Activated effector memory CD4-positive, alpha-beta T cell treated with anti-CD3 and anti-CD28 coated beads, Interleukin-2, amount 50 U/mL, for 16 hours (primary cell): ENCODE data around the gene NBEA.
"Not testable (repeated sequence)": the region's sequence is repeated elsewhere in the genome, so short reads cannot be mapped to it uniquely, and the experiment has no call there.

Source experiments
- DNase-seq: peaks from one replicate; pipeline ENCODE4 v3.0.0-alpha.2; 2020

NBEA gene

DNA sequence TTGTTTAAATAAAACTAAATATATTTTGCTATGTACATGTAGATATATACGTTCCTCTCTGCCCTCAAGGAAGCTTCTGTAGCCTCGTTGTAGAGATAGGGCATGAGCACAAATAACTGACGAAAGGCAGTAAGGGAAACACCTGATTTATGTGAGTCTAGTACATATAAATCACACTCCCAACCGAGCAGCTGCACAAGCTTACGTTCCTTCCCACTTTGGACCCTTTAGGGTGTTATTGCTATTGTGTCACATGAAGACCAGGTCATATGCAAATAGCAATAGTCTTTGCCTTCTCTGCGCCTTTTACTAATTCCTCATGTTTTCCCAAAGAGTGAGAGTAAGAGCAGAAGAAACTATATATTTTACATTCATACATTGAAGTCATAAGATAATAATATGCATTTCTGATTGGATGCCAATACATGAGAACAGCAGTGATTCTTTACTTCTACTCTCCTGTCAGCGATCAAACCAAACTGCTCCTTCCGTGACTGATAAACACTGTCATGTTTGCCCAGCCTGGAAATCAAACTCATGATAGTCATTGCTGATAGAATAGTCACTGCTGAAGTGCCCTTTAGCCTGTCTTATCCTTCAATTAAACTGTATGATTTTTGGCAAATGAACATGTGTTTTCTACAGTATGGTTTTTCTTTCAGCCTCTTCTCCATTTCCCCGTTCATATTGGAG is 661.7 kb downstream of the NBEA start:
- DNase-seq = no peak

DNA sequence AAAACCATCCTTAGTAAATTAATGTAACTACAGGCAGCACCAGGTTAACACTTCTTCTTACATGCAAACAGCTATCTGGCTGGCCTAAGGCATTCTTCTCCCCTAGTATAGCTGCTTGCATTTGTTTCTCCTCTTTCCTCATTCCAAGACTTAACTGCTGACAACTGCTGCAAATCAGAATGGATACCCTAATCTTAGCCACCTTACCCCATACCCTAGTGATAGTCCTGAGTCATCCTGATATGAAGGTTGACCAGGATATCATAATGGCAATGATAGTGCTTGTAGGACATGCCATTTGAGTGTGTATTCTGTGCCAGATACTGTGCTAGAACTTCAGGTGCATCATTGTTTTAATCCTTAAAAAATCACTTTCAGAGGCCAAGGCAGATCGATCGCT is 672.6 kb downstream of the NBEA start:
- no peak for DNase-seq

DNA sequence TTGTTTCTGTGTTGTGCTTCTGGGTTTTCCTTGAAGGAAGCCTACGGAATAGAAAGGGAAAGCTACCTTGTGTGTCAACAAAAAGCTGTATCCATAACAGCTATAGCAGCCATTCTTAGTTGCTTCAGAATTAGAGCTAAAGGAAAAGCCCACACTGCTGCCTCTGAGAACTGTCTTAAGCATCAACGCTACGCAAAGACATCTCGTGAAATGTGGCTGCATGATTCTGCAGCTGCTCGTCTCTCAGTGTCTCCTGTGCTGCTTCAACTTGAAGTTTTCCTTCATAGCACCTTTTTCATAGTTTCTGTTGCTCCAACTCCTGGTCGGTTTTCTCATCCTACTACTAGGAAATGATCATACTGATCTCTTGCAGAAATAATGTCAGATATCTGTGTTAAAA is 675.4 kb downstream of the NBEA start:
- DNase-seq = no peak

DNA sequence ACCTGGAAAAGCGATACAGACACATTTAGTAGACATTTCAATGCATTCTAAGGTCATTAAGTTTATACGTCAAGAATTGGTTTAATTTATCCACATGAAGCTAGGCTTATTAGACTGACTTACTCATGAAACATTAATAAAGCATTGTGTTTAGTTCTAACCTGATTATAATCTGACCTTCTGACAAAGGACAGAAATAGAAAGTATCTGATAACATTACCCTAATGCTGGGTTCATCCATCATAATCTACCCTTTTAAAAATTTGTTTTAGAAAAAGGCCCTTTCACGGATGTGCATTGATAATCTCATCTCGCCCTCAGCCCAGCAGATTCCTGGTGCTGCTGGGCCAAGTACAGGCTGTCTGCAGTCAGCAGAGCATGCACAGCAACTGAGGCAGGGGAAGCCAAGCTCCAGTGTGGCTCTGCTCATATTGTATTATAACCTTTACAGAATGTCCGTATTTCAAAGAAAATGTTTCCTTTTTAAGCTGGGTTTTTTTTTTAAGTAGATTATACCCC is 676.6 kb downstream of the NBEA start:
- no peak for DNase-seq

DNA sequence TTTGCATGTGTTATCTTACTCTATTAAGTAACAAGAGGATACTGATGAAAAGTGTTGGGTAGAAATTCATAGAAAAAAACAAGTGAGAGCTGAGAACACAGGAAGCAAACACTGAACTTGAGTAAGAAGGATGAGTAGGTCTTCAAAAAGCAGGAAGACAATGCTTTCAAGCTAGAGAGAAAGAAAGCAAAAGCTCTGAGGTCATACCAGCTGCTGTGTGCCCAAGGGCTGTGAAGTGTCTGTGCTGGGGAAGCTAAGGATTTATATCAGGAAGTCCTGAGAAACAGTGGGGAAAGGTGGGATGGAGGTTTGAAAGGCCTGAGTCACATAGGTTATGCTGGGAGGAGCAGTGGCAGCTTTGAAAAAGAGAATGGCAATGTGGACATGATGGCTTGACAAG is 679.9 kb downstream of the NBEA start:
- no peak for DNase-seq

DNA sequence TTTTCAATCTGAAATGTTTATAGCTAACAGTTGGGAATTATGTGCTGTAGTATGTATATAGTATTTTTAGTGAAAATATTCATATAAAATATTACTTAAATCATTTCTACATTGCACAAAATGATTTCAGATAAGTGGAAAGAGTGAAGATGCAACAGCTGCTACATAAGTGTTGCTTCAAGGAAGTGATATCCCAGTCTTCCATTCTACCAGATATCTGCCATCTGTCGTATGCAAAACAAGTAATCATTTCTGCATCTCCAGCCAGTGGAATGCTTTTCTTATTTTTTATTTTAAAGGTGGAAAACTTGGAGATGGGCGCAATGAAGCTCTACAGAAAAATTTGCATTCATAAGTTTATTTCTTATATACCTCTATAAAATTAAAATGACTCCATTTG is 687.0 kb downstream of the NBEA start:
- no peak for DNase-seq

DNA sequence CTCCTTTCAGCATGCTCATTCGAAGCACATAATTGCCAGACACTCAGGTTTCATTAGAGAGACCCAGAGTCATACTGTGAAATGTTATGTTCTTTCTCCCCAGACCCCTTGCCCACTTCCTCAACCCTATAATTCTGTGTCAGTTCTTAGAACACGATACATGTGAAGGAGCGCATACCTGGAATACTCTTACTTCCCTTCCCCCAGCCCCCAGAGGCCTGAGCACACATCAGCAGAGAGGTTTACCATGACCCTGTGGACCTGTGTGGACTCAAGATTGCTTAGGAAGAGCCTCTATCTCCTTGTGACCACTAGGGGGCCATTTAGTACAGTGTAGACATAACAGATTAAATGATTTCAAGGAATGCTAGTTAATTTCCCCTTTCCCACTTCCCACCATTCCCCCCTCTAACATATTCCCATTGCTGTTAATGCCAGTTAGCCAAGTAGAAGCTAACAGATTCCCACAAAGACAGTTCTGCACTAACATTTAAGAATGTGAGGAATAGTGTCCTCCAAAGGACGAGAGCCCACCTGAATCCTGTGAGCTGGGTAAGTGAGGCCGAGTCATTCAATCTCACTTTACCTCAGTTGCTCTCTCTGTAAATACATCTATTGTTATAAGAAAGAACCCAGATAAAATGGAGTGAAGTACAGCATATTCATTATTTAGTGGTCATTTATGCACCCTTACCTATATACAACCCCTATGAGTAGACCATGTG is 688.6 kb downstream of the NBEA start:
- no peak for DNase-seq

DNA sequence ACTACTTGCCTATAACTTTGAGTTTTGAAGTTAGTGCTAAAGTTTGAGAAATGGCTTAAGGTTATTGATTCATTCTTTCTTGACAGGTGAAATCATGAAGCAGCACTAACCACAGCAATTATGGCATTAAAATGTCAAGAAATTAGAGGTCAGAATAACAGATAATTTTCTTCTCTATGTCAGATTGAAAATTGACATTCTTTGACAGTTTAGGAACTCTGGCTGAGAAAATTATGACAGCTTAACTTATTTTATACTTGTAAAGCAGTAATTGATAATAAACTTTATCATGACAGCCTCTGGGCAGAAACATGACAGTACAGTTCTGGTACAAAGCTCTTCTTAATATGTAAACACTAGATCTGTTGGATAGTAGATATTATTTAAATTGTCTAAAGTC is 689.6 kb downstream of the NBEA start:
- DNase-seq = no peak

DNA sequence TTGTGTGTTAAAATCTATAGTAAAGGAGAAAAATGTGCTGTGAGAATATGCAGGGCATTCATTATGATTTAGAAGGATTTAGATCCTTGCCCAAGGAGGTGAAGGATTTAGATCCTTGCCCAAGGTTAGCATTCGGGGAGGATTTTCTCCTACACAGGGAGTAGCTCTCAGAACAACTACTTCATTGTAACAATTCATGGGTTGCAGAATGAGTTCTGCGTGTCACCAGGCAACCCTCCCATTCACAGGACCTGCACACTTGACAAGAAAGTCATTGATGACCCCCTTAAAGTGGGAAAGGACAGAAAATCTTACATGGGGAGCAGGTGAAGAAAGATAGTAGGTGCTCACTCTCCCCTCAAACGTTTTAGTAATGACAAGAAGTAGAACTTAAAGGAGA is 701.6 kb downstream of the NBEA start:
- no peak for DNase-seq

DNA sequence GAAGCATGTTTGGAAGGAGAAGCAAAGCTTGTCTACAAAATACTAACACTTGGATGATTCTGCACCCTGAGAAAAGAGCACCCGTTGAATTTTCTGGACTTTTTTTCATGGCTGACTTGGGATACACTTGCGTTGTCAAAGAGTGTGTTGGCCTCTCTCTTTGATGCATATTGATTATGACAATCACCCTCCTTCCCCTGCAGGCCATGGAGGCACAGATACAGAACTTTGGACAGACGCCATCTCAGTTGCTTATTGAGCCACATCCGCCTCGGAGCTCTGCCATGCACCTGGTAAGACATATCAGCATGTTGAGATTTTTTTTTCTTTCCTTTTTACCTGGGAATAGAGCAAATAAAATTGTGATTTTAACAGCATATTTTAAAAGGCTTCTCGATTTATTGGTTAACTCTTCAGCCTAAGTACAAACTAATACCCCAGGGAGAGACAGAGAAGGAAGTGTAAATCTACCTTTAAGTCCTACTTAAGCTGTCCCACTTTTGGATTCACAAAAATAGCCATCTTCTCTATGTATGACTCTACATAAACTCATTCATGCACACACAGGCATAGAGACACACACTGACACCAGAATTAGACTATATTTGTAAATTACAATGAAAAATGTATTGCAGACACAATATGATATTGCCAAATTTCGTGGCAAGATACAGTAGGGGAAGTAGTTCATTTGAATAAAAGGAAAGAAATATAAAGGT is 704.1 kb downstream of the NBEA start:
- no peak for DNase-seq

DNA sequence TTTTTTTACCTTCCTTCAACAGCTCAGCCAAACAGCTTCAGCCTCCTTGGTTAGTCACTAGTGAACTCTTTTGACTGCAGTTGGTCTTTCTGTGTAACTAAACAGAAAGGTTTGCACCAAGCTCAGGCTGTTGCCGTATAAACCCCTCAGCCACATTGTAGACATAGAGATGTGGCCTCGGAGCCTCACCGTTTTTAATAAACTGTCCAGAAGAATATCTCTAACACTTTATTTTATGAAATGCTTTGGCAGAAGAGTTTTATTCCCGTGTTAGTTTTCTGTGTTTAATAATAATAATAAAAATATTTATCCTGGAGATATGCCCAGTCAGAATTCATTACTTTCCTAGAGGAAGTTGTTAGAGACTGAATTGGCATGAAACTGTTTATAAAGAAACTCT is 706.1 kb downstream of the NBEA start:
- DNase-seq = no peak

DNA sequence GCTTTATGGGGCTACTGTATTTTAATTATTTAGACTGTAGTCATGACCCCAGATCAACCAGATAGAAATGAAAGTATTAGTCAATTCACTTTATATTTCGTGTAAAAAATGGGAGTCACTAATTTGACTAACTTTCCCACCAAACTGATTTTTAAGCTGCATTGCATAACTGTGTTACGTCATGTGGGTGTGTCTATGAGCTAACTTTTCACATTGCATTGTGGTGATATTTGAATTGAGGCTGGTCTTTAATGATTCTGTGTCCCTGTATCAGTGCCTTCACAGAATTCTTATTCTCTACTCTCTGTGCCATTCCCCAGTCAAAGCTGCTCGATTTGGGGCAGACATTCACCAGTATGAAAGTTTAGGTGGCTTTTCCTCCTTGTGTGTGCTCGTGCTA is 707.1 kb downstream of the NBEA start:
- DNase-seq = no peak

DNA sequence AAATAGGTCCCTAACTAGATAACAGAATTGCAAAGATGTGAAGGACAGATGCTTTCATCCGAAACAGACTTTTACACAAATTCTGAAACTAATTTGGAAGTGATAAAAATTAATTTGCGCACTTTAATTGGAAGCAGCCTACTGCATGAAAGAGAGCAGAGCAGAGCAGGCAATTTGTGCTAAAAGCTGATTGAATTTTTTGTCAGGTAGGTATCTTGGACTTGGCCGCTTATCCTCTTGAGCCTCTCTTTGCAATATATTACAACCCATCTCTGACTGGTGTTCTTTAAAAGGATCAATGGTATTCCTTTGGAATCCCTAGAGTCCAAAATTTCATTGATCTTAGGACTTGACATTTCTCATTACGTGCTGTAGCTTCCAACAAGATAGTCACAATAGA is 717.7 kb downstream of the NBEA start:
- no peak for DNase-seq

DNA sequence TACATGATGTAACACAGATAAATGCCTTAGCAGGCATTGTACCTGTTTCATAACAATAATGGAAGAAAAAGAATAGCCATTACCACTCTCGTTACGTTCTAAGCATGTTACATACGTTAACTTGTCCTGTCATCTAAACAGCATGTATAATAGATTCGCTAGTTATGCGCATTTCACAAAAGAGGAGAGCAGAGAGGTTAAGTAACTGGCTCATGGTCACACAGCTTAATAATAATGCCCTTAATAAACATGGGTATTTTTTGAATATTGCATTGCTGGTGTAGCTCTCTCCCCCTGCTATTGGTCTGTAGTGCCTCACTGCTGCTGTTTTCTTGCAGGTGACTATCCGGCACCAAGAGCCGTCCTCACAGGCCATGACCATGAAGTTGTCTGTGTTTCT is 722.7 kb downstream of the NBEA start:
- no peak for DNase-seq

DNA sequence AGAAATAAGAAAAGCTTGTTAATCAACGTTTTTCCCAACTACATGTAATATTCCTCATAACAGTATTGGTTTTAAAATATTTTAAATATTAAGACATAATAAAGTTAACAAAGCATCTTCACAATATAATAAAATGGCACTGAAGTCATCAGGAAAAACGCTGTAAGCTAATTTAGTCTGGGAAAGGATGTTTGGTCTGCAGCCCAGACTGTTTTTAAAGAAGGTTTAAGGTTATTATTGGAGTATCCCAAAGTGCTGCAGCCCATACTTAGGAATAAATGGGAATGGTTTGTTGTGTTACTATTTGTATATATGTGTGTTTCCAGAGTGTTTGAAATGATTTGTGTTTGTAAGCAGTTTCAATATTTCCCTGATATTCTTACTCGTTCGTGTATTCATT is 727.3 kb downstream of the NBEA start:
- DNase-seq = no peak

DNA sequence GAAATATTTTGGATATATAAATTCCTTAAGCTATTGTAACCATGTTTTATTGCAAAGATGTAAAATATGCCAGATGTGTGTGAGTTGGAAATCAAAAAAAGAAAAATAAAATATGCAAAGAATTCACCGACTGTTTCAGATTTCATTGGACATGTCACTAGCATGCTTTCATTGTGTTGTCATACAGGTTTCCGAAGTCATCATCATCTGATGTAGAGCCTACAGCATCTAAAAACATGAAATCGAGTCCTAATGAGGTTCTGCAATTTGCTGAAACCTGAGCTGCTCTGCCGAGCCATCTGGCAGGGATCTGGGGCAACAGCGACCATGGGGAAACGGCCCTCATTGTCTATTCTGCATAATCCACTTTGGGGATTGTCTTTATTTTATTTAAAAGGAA is 730.5 kb downstream of the NBEA start:
- DNase-seq = no peak

DNA sequence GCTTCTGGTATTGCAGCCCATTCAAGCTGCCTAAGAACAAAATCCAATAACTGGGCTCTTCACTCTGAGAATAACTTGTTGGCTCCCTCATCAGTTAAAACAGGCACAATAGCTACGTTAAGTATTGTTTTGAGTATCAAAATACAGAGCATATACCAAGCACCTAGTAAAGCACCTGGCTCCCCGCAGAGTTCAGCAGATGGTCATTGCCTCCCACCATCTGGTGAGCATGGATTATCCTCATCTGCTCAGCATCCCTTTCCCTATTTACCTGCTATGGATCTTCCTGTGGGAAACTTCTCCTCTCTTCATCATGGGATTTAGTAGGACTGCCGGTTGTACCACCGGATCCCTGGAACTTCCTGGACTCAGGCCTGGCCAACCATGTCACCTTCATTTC is 733.6 kb downstream of the NBEA start:
- no peak for DNase-seq

DNA sequence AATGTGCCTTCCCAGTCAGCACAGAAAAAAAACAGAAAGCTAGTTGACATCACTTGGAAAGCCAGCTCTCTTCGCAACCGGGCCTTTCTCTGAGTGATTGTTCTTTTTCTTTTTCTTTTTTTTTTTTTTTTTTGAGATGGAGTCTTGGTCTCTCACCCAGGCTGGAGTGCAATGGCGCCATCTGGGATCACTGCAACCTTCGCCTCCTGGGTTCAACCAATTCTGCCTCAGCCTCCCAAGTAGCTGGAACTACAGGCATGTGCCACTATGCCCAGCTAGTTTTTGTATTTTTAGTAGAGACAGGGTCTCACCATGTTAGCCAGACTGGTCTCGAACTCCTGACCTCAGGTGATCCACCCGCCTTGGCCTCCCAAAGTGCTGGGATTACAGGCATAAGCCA is 735.8 kb downstream of the NBEA start:
- DNase-seq = not testable (repeated sequence)

DNA sequence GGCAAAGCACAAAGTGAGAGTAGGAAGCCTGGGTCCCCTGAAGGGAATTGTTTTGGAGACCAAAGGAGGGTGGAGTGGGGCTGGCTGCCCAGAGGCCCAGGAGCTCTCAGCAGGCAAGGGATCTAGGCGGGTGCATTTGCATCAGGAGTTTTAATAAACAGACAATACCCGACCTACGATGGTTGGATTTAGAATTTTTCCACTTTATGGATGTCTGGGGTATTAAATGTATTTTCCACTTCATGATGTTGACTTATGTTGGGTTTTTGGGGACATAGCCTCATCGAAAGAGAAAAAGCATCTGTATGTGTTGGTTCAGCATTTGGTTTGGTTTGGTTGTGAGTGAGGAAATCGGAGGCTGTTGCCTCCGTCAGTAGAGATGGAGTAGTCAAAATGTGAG is 739.6 kb downstream of the NBEA start:
- DNase-seq = no peak

DNA sequence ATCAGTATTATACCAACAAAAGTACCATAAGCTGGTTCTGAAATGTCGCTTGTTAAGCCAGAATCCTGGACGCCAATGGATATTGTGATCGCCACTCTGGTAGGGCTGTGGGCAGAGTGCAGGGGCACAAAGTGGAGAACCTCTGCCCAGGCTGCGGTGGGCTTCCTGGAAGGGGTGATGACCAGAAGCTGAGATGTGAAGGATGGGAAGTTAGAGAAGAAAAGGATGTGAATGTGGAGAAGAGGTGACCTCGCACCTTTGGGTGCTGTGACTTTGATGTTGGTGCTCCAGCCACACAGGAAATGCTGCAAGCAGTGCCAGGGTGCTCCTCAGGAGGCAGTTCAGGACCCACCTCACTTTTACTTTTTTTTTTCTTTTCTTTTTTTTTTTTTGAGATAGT is 742.4 kb downstream of the NBEA start:
- DNase-seq = no peak

DNA sequence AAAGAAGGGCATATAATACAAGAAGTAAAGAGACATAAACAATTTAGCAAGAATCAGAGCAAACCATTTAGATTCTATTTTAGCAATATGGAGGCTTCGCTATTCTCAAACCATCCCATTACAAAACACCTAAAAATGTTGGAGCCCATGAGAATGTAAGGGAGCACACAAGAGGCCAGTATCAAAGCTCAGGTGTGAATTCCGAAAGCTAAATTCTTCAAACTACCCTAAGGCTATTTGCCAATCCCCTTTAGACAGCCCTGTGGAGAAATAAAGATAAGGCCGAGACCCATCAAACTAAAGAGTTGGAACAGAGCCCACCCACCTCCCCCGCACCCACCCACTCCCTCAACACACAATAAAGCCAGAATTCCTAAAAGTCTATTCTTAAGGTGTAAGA is 745.3 kb downstream of the NBEA start:
- DNase-seq = no peak

DNA sequence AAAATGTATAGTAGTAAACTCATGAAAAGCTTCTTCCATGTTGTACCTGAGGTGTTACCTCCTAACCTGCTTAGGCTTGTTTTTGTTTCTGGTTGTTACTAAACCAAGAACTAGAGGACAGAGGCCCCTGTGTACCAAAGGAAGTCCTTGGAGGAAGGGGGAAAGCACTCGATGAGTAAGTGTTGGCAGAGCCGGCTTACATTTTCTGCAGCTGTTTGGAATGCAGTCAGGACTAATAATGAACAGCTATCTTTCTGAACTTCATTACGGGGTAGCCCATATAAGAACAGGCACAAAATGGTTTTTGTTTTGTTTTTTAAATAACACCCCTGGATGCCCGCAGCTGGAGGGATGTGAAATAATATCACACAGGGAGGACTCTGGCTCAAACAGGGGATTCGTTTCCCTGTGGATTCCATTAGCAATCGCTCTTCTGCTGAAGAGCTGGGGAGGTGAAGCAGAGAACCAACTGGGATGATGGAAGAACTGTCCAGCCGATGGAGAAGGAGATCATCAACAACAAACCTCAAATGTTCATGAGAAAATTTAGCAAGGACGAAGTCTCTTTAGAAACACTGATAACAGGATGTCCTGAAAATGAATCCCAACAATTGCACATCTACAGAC is 748.6 kb downstream of the NBEA start:
- no peak for DNase-seq

DNA sequence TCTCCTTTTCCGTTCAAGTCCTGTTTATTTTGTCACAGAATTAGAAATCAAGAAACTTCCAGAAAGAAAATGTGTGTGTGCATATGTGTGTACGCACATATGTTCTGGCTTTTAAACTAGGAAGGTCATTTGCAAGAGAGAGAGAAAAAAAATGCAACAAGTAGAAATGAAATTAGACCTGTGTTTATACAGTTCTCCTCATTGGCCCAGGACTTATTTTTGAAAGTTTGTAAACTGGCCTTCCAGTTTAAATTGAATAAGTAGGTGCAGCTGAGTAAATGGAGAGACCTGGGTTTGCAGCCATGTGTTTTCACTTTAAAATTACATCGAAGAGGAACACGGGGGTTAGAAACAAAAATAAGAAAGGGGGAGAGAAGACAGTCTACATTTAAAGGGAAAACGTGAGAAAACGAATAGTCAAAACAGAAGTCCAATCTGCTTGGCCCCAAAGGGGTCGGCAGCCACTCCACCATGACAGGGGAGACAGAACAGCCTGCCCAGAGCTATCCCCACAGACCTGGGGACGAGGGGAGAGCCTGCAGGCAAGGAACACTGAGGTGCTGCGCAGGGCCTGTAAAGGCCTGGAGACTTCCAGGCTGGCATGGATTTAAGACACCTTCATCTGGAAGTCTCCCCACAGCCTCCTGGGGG is 751.2 kb downstream of the NBEA start:
- DNase-seq = no peak
